IMR-90 (cell line): ENCODE data around the gene IFNAR2. TPM values are rescaled to one million over a fixed set of nuclear protein-coding genes. Genes with fewer than 3 reads are reported as not detected.
A peak's percentile ranks its signal among the peaks of the same experiment; 100 is the strongest.

Experiments
- ATAC-seq: fragments of 200-7000 bp; cut with Tn5 transposase; 2 replicates; pipeline ENCODE4 v1.9.1; 2020; ENCODE audit warnings: low read depth, mild to moderate bottlenecking, moderate library complexity
- BruUV-seq: library from RNA; stranded (reverse); fragments of 400-500 nt; replicated peaks from 2 replicates; lab custom pipeline; 2021; lab: Mats Ljungman, UMichigan
- CTCF ChIA-PET: fragments of 300-600 bp; formaldehyde crosslinking; extraction: SDS; loops from one replicate; lab custom pipeline; 2021; ENCODE audit warnings: antibody characterized with exemption; lab: Yijun Ruan, JAX
- POLR2A ChIA-PET: fragments of 300-600 bp; sonication (Branson Sonifier 250); formaldehyde crosslinking; loops from one replicate; lab custom pipeline; 2022; ENCODE audit warnings: antibody characterized with exemption; ENCODE audit not compliant: unreplicated experiment; lab: Charles Lee
- DNase-seq: peaks from one replicate; pipeline ENCODE4 v3.0.0; 2013
- H2AFZ ChIP-seq: replicated peaks from 2 replicates; pipeline ENCODE3; 2013; ENCODE audit warnings: low read length, mild to moderate bottlenecking; ENCODE audit not compliant: poor library complexity
- H2AK5ac ChIP-seq: 2 replicates; pipeline ENCODE4 v1.6.1; 2013; ENCODE audit warnings: low read depth, low read length, inconsistent platforms
- H2AK9ac ChIP-seq: replicated peaks from 2 replicates; pipeline ENCODE3; 2013; ENCODE audit warnings: mild to moderate bottlenecking, low read depth, low read length, moderate library complexity; ENCODE audit not compliant: poor library complexity
- H2BK120ac ChIP-seq: 2 replicates; pipeline ENCODE4 v1.6.1; 2013; ENCODE audit warnings: low read depth, low read length, inconsistent platforms
- H2BK15ac ChIP-seq: 3 replicates; pipeline ENCODE4 v1.6.1; 2013; ENCODE audit warnings: low read depth, low read length, inconsistent platforms
- H2BK20ac ChIP-seq: 2 replicates; pipeline ENCODE4 v1.6.1; 2013; ENCODE audit warnings: low read depth, mild to moderate bottlenecking, inconsistent platforms, low read length, moderate library complexity
- H2BK5ac ChIP-seq: 2 replicates; pipeline ENCODE4 v1.6.1; 2013; ENCODE audit warnings: mild to moderate bottlenecking, low read depth, low read length, inconsistent platforms; ENCODE audit not compliant: poor library complexity, severe bottlenecking
- H3K14ac ChIP-seq: replicated peaks from 2 replicates; pipeline ENCODE4 v1.6.1; 2013; ENCODE audit warnings: low read depth, low read length, inconsistent platforms
- H3K18ac ChIP-seq: 2 replicates; pipeline ENCODE4 v1.6.1; 2013; ENCODE audit warnings: low read depth, low read length, control low read depth
- H3K23ac ChIP-seq: 2 replicates; pipeline ENCODE4 v1.6.1; 2013; ENCODE audit warnings: low read depth, low read length, inconsistent platforms
- H3K27ac ChIP-seq: 2 replicates; pipeline ENCODE4 v1.5.1; 2013; ENCODE audit warnings: mild to moderate bottlenecking, control low read depth, low read length; ENCODE audit not compliant: insufficient read depth
- H3K27me3 ChIP-seq: 2 replicates; pipeline ENCODE4 v1.6.1; 2013; ENCODE audit warnings: low read length; ENCODE audit not compliant: control insufficient read depth, insufficient read depth
- H3K36me3 ChIP-seq: 2 replicates; pipeline ENCODE4 v1.6.1; 2013; ENCODE audit warnings: low read length, mixed read lengths; ENCODE audit not compliant: control insufficient read depth, insufficient read depth
- H3K4ac ChIP-seq: 2 replicates; pipeline ENCODE4 v1.6.1; 2013; ENCODE audit warnings: low read depth, low read length, inconsistent platforms
- H3K4me1 ChIP-seq: 2 replicates; pipeline ENCODE4 v1.6.1; 2013; ENCODE audit warnings: low read length, mixed read lengths; ENCODE audit not compliant: control insufficient read depth, insufficient read depth
- H3K4me2 ChIP-seq: 2 replicates; pipeline ENCODE4 v1.6.1; 2013; ENCODE audit warnings: low read depth, mild to moderate bottlenecking, control low read depth, low read length, moderate library complexity
- H3K4me3 ChIP-seq: 2 replicates; pipeline ENCODE4 v1.5.1; 2013; ENCODE audit warnings: low read depth, mild to moderate bottlenecking, control low read depth, low read length, moderate library complexity; ENCODE audit not compliant: insufficient read depth
- H3K56ac ChIP-seq: 2 replicates; pipeline ENCODE4 v1.6.1; 2013; ENCODE audit warnings: low read length, inconsistent platforms; ENCODE audit not compliant: insufficient read depth; ENCODE audit errors: extremely low read depth
- H3K79me1 ChIP-seq, 2 experiments: 2 replicates each; pipeline ENCODE4 v1.6.1; 2013; ENCODE audit warnings: low read length in 2 of 2, inconsistent platforms in 1 of 2, low read depth in 1 of 2
- H3K9ac ChIP-seq: 2 replicates; pipeline ENCODE4 v1.6.1; 2013; ENCODE audit warnings: low read depth, low read length, control low read depth
- H3K9me1 ChIP-seq: 2 replicates; pipeline ENCODE4 v1.6.1; 2013; ENCODE audit warnings: low read length, inconsistent platforms; ENCODE audit not compliant: insufficient read depth
- H3K9me3 ChIP-seq: 2 replicates; pipeline ENCODE4 v1.6.1; 2013; ENCODE audit warnings: low read length; ENCODE audit not compliant: control insufficient read depth, insufficient read depth
- H4K20me1 ChIP-seq: 2 replicates; pipeline ENCODE4 v1.6.1; 2013; ENCODE audit warnings: low read length, inconsistent platforms; ENCODE audit not compliant: insufficient read depth
- H4K5ac ChIP-seq: 2 replicates; pipeline ENCODE4 v1.6.1; 2013; ENCODE audit warnings: mild to moderate bottlenecking, low read depth, low read length, control low read depth
- H4K8ac ChIP-seq, 2 experiments: 2 replicates each; pipeline ENCODE4 v1.6.1; 2013; ENCODE audit warnings: low read depth in 2 of 2, low read length in 2 of 2, control low read depth in 1 of 2, inconsistent platforms in 1 of 2
- H4K91ac ChIP-seq: 2 replicates; pipeline ENCODE4 v1.6.1; 2013; ENCODE audit warnings: low read depth, low read length, inconsistent platforms; ENCODE audit not compliant: insufficient read depth
- CHD1 ChIP-seq: IDR thresholded peaks from 2 replicates; pipeline ENCODE4 v1.6.1; 2012; ENCODE audit warnings: low read depth, low read length, improper control_type of control experiment
- FOS ChIP-seq: fragments of 150-350 bp; IDR thresholded peaks from 2 replicates; pipeline ENCODE4 v1.6.1; 2016; ENCODE audit warnings: low read depth, low read length
- MAZ ChIP-seq: IDR thresholded peaks from 2 replicates; pipeline ENCODE4 v1.6.1; 2012; ENCODE audit warnings: low read depth, mild to moderate bottlenecking, low read length, improper control_type of control experiment, moderate library complexity, borderline replicate concordance
- MXI1 ChIP-seq: IDR thresholded peaks from 2 replicates; pipeline ENCODE4 v1.6.1; 2012; ENCODE audit warnings: low read depth, mild to moderate bottlenecking, low read length, moderate library complexity, borderline replicate concordance
- NFE2L2 ChIP-seq: fragments of 150-350 bp; IDR thresholded peaks from 2 replicates; pipeline ENCODE4 v1.6.1; 2016; ENCODE audit warnings: low read depth, mild to moderate bottlenecking, low read length
- POLR2A ChIP-seq: IDR thresholded peaks from 2 replicates; pipeline ENCODE4 v1.6.1; 2012; ENCODE audit warnings: mild to moderate bottlenecking, low read depth, low read length
- RFX5 ChIP-seq: IDR thresholded peaks from 2 replicates; pipeline ENCODE4 v1.8.0; 2012; ENCODE audit warnings: low read depth, mild to moderate bottlenecking, low read length, moderate library complexity
- WGBS, 2 experiments: methylation state at CpG; one replicate each; pipeline versions ENCODE4 v1.1.5 to v1.1.7; 2013; ENCODE audit warnings: missing lambda C conversion rate in 2 of 2; ENCODE audit not compliant: insufficient read length in 1 of 2; ENCODE audit errors: extremely low coverage in 2 of 2; 5-methylcytosine and 5-hydroxymethylcytosine counted together
- dilution Hi-C: fragments of 300-500 bp; cut with HindIII; formaldehyde crosslinking; loops from one replicate; pipeline ENCODE4 v1.14.3; 2018; ENCODE audit warnings: low sequenced_read_pairs; ENCODE audit not compliant: unreplicated experiment
- in situ Hi-C: fragments of 300-500 bp; cut with MboI; formaldehyde crosslinking; loops from 3 replicates; pipeline ENCODE4 v1.14.3; 2019; ENCODE audit warnings: low sequenced_read_pairs, inconsistent platforms, mixed read lengths
- intact Hi-C: fragments of 100-400 bp; cut with micrococcal nuclease; formaldehyde crosslinking; loops from 2 replicates; pipeline ENCODE4 v1.10.0; 2022
- polyA plus RNA-seq, 3 experiments: library from polyadenylated mRNA; depleted of rRNA; stranded (reverse); fragments of >200 nt; gene quantifications; 2 replicates each; pipeline ENCODE4 v1.2.3, GENCODE V29; 2012; ENCODE audit warnings: low replicate concordance in 1 of 3
- total RNA-seq: library from RNA; depleted of rRNA; stranded (reverse); fragments of >200 nt; gene quantifications from 2 replicates; pipeline ENCODE4 v1.2.3, GENCODE V29; 2012

Gene IFNAR2
- total and polyA plus RNA-seq, 2 of the 4 experiments (the other 2 are of a cell fraction), result 6.3 to 13.9 TPM

DNA sequence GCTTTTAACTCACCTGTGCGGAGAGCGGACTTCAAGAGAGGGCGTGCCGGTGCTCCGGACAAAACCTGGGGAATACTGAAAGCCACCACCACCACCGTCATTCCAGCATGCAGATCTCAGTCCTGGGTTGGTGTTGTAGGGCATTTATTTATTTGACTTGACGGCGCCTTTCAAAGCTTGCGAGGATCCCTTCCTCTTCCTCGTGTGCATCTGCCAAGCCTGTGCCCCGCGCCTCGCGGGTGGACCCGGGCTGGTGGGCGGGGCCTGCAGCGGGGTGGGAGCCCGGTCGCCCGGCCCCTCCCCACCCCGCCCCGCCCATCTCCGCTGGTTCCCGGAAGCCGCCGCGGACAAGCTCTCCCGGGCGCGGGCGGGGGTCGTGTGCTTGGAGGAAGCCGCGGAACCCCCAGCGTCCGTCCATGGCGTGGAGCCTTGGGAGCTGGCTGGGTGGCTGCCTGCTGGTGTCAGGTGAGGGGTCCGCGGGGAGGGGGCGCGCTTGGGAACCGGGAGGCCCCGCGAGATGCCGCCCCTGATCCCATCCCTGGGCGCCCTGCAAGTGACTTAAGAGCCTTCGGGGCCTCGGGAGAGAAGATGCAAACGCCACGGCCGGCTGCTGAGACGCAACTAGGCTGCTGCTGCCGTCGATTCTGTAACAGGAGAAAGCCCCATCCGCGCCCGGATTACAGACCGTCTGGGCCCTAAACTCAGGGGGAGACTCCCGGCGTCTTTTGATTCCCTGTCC, 36.5 kb downstream of the IFNAR2 start, which contains the start of gene IL10RB:
Gene IL10RB, plus strand, starts transcription at position 318 of the 739 bp plus-strand sequence. Its CDS starts 99 bp downstream, at position 417.
- Histone ChIP-seq H3K56ac (peak within 1 kb of the TSS; percentile 26; the same call in 1 of the 2 replicates), H3K27me3 (no peaks in the 10 kb centered on the region), H2AK9ac (peak within 1 kb of the TSS; percentile 86), H4K5ac (no peak within 1 kb of the TSS), H3K36me3 (peaks cover 12% of the 10 kb centered on the region), H3K4me3 (peak within 1 kb of the TSS; percentile 89), H3K23ac (peak within 1 kb of the TSS; percentile 76; the same call in 1 of the 2 replicates), H2BK15ac (0 out of 3 replicates have a peak within 1 kb of the TSS, but pooled peaks have one; percentile 4), H2AK5ac (peak within 1 kb of the TSS; percentile 30), H4K20me1 (no peaks in the 10 kb centered on the region), H2BK5ac (peak within 1 kb of the TSS; percentile 66), H3K18ac (peak within 1 kb of the TSS; percentile 26; the same call in 1 of the 2 replicates), H3K4ac (peak within 1 kb of the TSS; percentile 78; the same call in 1 of the 2 replicates), H2BK20ac (no peak within 1 kb of the TSS), H3K4me2 (peak within 1 kb of the TSS; percentile 99), H3K27ac (peak within 1 kb of the TSS; percentile 86), H2AFZ (peak within 1 kb of the TSS; percentile 96), H3K9ac (peak within 1 kb of the TSS; percentile 69), H4K8ac (peak within 1 kb of the TSS; percentile 36 to 78; a peak in 1 of 4 replicates), H3K9me3 (no peaks in the 10 kb centered on the region), H3K4me1 (peaks cover 2% of the 10 kb centered on the region), H3K14ac (peak within 1 kb of the TSS; percentile 50; the same call in 1 of the 2 replicates), H3K9me1 (peaks cover 14% of the 10 kb centered on the region), H2BK120ac (no peak within 1 kb of the TSS; the same call in 1 of the 2 replicates), H3K79me1 (peaks cover 24 to 32% of the 10 kb centered on the region in 2 experiments), H4K91ac (peak within 1 kb of the TSS; percentile 45; the same call in 1 of the 2 replicates)
- DNase-seq, result peak; percentile 39
- ATAC-seq, result peak; percentile 95
- dilution Hi-C loops (no loop called here), intact Hi-C loops (no loop called here), in situ Hi-C loops (no loop called here)
- ChIA-PET POLR2A (interaction anchor here (0.6 to 0.8 kb wide), 2 partner anchors 13 to 21 kb away, joined by 3 to 4 read pairs; no protein-coding TSS in a partner anchor), CTCF (no interaction called here)
- BruUV-seq, result no TSS peak
- TF ChIP-seq MXI1, result peak; percentile 77; the same call in 1 of the 2 replicates
- TF ChIP-seq MAZ, result peak; percentile 73; the same call in 1 of the 2 replicates
- no peak for TF ChIP-seq NFE2L2
- TF ChIP-seq RFX5, result no peak
- TF ChIP-seq POLR2A, result peak; percentile 45; the same call in 1 of the 2 replicates
- TF ChIP-seq CHD1, result no peak
- TF ChIP-seq FOS, result no peak
- 1% methylated on average over 15 of the region's 60 CpGs; no CpG with 5 or more reads in 1 of the 2 experiments for WGBS, 2 experiments
